ENCODE data around the gene EEF2K. TPM values are rescaled to one million over a fixed set of nuclear protein-coding genes. Genes with fewer than 3 reads are reported as not detected.

The EEF2K gene
- total and polyA plus RNA-seq, 2 of the 13 experiments (the other 11 are each of a cell fraction or from before 2014, with no cell fraction given) = 22.0 to 23.8 TPM

DNA sequence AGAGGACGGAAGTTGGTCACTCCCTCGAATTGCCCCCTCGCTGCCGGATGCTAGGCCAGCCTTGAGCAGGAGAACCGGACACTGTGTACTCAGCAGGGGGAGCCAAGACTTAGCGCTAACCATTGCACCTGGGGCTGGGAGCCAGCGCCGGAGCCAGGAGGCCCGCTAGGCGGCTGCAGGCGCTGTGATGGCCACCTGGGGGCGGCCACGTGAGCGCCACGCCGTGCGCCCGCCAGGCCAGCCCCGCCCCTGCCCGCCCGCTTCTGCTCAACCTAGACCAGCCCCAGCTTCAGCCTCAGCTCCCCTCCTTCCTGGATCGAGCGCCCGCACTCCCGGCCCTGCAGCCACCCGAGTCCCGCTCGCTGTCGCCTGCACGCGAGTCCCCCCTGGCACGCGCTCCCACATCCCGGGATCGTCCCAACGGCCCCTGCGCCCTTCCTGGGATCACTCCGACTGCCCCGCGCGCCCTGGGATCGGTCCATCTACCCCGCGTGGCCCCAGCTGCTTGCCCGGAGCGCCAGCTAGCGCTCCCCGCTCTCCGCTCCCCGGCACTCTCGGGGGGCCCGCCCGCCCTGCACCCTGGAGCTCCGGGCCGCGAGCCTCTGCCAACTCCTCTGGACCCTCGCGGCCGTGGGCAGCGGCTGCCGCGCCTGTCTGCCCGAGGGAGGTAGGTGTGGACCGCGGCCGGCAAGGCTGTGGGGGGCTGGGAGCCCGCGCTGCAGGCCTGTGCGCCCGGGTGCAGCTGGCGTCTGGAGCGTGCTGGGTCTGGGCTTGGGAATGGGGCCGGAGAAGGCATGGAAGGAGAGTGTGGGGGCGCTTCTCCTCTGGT lies at the start of gene EEF2K (continued):
- TF ChIP-seq TBP (CRISPR knock-in tag; IDR thresholded peaks at IDR 0.05) (no peak), ZFP62 (CRISPR knock-in tag; IDR thresholded peaks at IDR 0.05) (0 out of 2 replicates have a peak, but pooled peaks have one; percentile 21), AGO1 (IDR thresholded peaks at IDR 0.05; ENCODE audit: low read depth, low read length, poor library complexity, severe bottlenecking) (peak; percentile 78), ZFY (CRISPR knock-in tag; IDR thresholded peaks at IDR 0.05) (peak; percentile 84), TCF12 (IDR thresholded peaks at IDR 0.05) (no peak), TCF12 (CRISPR knock-in tag; IDR thresholded peaks at IDR 0.05) (peak; percentile 94; the same call in 1 of the 2 replicates), MBNL3 (CRISPR knock-in tag; conservative IDR thresholded peaks at IDR 0.05) (no peak), ZSCAN9 (CRISPR knock-in tag; IDR thresholded peaks at IDR 0.05; ENCODE audit: borderline replicate concordance) (peak; percentile 95), MIER2 (CRISPR knock-in tag; IDR thresholded peaks at IDR 0.05) (peak; percentile 87), ATAD3A (CRISPR knock-in tag; IDR thresholded peaks at IDR 0.05) (peak; percentile 47; the same call in 1 of the 2 replicates), ESRRA (CRISPR knock-in tag; IDR thresholded peaks at IDR 0.05; ENCODE audit: low read depth) (peak; percentile 84; the same call in 1 of the 2 replicates), ARNT2 (CRISPR knock-in tag; IDR thresholded peaks at IDR 0.05; ENCODE audit: low read depth) (peak; percentile 97), ZNF446 (CRISPR knock-in tag; IDR thresholded peaks at IDR 0.05) (peak; percentile 97)
- TF ChIP-seq, protein P1, sequence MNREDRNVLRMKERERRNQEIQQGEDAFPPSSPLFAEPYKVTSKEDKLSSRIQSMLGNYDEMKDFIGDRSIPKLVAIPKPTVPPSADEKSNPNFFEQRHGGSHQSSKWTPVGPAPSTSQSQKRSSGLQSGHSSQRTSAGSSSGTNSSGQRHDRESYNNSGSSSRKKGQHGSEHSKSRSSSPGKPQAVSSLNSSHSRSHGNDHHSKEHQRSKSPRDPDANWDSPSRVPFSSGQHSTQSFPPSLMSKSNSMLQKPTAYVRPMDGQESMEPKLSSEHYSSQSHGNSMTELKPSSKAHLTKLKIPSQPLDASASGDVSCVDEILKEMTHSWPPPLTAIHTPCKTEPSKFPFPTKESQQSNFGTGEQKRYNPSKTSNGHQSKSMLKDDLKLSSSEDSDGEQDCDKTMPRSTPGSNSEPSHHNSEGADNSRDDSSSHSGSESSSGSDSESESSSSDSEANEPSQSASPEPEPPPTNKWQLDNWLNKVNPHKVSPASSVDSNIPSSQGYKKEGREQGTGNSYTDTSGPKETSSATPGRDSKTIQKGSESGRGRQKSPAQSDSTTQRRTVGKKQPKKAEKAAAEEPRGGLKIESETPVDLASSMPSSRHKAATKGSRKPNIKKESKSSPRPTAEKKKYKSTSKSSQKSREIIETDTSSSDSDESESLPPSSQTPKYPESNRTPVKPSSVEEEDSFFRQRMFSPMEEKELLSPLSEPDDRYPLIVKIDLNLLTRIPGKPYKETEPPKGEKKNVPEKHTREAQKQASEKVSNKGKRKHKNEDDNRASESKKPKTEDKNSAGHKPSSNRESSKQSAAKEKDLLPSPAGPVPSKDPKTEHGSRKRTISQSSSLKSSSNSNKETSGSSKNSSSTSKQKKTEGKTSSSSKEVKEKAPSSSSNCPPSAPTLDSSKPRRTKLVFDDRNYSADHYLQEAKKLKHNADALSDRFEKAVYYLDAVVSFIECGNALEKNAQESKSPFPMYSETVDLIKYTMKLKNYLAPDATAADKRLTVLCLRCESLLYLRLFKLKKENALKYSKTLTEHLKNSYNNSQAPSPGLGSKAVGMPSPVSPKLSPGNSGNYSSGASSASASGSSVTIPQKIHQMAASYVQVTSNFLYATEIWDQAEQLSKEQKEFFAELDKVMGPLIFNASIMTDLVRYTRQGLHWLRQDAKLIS (CRISPR knock-in tag; IDR thresholded peaks at IDR 0.05) = 0 out of 2 replicates have a peak, but pooled peaks have one; percentile 69
- TF ChIP-seq, protein P2, sequence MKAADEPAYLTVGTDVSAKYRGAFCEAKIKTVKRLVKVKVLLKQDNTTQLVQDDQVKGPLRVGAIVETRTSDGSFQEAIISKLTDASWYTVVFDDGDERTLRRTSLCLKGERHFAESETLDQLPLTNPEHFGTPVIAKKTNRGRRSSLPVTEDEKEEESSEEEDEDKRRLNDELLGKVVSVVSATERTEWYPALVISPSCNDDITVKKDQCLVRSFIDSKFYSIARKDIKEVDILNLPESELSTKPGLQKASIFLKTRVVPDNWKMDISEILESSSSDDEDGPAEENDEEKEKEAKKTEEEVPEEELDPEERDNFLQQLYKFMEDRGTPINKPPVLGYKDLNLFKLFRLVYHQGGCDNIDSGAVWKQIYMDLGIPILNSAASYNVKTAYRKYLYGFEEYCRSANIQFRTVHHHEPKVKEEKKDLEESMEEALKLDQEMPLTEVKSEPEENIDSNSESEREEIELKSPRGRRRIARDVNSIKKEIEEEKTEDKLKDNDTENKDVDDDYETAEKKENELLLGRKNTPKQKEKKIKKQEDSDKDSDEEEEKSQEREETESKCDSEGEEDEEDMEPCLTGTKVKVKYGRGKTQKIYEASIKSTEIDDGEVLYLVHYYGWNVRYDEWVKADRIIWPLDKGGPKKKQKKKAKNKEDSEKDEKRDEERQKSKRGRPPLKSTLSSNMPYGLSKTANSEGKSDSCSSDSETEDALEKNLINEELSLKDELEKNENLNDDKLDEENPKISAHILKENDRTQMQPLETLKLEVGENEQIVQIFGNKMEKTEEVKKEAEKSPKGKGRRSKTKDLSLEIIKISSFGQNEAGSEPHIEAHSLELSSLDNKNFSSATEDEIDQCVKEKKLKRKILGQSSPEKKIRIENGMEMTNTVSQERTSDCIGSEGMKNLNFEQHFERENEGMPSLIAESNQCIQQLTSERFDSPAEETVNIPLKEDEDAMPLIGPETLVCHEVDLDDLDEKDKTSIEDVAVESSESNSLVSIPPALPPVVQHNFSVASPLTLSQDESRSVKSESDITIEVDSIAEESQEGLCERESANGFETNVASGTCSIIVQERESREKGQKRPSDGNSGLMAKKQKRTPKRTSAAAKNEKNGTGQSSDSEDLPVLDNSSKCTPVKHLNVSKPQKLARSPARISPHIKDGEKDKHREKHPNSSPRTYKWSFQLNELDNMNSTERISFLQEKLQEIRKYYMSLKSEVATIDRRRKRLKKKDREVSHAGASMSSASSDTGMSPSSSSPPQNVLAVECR (CRISPR knock-in tag; IDR thresholded peaks at IDR 0.05; ENCODE audit: borderline replicate concordance) = peak; percentile 95
- TF ChIP-seq, protein P3, sequence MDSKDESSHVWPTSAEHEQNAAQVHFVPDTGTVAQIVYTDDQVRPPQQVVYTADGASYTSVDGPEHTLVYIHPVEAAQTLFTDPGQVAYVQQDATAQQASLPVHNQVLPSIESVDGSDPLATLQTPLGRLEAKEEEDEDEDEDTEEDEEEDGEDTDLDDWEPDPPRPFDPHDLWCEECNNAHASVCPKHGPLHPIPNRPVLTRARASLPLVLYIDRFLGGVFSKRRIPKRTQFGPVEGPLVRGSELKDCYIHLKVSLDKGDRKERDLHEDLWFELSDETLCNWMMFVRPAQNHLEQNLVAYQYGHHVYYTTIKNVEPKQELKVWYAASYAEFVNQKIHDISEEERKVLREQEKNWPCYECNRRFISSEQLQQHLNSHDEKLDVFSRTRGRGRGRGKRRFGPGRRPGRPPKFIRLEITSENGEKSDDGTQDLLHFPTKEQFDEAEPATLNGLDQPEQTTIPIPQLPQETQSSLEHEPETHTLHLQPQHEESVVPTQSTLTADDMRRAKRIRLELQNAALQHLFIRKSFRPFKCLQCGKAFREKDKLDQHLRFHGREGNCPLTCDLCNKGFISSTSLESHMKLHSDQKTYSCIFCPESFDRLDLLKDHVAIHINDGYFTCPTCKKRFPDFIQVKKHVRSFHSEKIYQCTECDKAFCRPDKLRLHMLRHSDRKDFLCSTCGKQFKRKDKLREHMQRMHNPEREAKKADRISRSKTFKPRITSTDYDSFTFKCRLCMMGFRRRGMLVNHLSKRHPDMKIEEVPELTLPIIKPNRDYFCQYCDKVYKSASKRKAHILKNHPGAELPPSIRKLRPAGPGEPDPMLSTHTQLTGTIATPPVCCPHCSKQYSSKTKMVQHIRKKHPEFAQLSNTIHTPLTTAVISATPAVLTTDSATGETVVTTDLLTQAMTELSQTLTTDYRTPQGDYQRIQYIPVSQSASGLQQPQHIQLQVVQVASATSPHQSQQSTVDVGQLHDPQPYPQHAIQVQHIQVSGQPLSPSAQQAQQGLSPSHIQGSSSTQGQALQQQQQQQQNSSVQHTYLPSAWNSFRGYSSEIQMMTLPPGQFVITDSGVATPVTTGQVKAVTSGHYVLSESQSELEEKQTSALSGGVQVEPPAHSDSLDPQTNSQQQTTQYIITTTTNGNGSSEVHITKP (CRISPR knock-in tag; IDR thresholded peaks at IDR 0.05; ENCODE audit: low read depth) = peak; percentile 89; the same call in 1 of the 2 replicates
- TF ChIP-seq, protein P4, sequence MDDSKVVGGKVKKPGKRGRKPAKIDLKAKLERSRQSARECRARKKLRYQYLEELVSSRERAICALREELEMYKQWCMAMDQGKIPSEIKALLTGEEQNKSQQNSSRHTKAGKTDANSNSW (CRISPR knock-in tag; IDR thresholded peaks at IDR 0.05; ENCODE audit: borderline replicate concordance) = peak; percentile 83; the same call in 1 of the 2 replicates

Data from HepG2 (cell line).